Stimulated activated CD4-positive, alpha-beta T cell treated with anti-CD3 and anti-CD28 coated beads, Interleukin-2, amount 100 ng/mL, for 48 hours (primary cell): ENCODE data around the gene PIGS.

Experiments
- DNase-seq, 2 donors: peaks; one replicate each; pipeline ENCODE4 v3.0.0-alpha.2; 2020

Gene PIGS

DNA sequence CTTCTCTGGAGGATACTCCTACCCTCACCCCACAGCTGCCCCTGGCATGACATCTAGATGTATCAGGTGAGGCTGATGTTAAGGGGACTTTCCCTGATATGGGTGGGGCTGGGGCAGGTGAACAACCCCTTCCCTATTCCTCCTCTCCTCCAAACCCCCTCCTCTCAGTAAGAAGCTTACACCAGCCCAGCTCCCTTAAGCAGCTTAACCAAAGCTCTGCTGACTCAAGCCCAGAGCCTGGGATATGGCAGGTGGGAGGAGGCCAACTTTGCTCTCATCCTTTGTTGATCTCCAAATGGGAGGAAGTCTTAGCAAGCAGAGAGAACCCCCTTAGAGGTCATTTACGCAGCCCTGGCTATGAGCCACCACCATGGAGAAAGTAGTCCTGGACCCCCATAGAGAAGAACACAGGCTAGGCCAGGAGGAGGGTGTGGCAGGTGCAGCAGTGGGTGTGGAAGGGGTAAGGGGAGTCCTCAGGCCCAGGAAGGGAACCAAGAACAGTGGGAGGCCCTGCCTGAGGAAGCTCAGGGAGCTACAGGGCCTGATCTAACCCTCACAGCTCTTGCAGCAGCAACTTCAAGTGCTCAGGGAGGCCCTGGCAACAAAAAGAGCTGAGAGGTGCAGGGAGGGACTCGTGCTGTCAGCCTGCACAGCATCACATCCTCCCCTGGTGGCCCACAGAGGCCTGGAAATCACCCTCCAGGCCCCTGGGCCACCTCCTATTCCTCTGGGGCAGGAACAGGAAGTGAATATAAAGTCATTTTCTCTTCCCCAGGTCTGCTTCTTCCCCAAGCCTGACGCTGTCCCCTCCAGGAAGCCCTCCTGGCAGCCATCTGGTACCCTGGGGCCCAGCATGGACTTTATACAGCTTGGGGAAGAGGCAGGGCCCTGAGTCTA is 21.8 kb downstream of the PIGS start:
- DNase-seq = peak in 1 of 2 donors; percentile 32

DNA sequence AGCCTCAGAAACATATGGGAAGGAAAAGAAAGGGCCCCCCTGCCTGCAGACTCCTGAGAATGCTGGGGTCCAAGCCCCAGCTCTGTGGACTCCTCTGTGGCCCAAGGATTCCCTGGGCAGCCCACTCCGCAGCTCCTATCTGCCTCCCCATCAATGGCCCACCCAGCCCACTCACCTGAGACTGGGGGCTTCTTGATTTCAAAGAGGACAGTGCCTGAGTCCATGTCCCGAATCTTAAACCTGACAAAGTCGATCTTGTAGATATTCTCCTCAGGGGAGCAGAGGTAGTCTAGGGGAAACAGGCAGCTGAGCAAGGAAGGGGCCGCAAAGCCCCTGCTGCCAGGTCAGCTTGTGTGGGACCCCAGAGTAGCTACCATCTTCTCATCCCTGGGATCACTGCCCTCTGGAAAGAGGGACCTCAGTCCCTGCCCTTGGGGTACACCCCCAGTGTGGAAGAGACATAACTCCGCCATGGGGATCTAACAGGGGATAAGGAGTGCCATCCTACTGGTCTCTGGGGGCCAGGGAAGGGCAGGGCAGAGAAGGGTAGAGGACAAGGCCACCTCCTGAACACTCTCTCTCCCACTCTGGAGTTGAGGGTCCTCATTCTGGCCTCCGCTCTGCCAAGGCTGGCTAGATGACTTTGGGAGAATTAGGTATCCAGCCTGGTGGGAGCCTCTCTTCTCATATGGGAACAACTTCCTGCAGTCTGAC is 22.8 kb downstream of the PIGS start:
- no peak for DNase-seq

DNA sequence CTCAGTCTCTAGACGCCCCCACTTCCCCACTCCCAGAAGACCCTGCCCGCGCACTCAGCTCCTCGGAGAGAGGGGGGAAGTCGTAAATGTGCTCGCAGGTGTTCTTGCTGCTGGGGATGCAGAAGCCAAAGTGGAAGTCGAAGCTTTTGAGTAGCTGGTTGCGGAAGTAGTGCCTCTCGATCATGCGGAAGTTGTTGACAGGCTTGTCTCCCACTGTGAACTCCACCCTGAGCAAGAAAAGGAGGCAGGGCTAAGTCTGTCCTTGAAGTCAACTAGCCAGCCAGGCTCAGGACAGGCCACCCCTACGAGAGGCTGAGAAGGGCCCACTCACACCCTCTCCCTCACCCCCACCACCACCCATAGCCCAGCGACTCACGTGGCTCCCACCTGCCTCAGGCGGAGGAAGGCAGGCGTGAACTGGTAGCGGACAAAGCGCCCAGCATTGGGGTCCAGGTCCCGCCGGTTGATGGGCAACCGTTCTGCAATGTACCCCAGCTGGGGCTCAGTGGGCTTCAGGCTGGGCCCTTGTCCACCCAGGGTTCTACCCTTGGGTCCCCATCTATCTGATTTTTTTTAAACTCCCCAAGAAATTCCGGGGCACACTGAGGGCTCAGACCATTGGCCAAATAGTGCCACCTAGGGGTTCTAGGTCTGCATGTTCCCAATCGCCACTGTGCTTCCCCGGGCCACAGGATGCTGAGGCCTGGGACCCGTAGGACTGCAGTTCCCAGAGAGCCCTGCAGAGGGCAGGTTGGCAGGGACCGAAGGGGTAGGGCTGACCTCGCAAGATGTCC is 23.5 kb downstream of the PIGS start:
- peak; percentile 76 to 81 for DNase-seq

DNA sequence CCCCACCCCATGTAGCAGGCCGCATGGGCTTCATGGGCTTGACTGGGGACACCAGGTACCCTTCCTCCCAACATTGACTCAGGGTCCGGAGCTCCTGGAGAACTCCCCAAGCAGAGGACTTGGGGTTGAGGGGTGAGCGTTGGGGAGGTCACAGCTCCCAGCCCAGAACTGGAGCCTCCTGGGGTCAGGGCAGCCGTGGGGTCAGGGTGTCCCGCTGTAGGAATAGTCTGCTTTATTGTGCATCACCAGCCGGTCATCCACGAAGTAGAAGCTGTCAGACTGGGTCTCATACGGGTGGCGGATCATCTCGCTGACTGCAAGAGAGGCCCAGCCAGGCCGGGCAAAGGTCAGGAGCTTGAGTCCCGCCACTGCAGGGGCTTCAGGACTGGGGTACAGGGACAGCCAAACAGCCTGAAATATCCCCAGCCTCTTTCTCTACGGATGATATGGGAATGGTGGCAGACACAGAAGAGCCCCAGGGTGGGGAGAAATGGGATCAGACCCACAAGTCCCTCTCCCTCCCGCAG is 24.2 kb downstream of the PIGS start:
- no peak for DNase-seq

DNA sequence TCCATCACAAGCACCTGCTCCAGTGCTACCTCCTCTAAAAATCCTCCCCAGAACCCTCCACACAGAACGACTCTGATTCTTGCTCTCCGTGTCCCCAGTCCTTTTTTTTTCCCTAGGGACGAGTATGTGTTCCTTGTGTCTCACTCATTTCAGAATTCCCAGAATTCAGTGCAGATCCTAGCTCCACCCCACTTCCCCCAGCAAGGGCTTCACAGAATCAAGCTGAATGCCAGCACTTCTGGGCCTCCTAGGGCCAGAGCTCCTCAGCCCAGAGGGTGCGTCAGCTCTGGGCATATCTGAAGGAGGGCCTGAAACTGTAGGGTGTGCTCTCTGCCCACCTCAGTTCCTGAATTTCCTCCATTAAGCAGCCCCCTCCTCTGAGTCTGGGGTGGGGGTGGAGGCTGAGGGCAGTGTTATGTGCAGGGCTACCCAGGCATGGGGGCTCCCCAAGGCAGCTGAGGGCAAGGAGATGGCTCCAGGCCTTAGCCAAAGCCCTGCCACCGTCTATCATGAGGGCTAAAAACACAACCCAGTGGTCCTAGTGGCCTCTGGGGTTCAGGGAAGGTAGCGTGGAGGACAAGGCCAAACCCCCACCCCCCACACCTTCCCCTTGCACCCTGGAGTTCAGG is 25.4 kb downstream of the PIGS start:
- no peak for DNase-seq

DNA sequence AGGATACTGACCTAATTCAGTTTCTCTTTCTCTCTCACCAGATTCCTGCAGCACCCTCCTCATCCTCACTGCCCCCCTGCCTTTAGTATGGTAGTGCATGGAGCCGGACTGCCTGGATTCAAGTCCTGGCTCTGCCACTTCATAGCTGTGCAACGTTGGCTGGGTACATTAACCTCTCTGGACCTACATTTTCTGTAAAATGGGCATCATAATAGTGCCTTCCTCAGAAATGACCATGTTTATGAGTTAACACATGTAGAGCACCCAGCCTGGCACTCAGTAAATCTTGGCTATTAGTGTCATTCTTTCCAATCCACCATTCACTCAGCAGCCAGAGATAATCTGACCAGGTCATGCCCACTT is 26.2 kb downstream of the PIGS start:
- no peak for DNase-seq

DNA sequence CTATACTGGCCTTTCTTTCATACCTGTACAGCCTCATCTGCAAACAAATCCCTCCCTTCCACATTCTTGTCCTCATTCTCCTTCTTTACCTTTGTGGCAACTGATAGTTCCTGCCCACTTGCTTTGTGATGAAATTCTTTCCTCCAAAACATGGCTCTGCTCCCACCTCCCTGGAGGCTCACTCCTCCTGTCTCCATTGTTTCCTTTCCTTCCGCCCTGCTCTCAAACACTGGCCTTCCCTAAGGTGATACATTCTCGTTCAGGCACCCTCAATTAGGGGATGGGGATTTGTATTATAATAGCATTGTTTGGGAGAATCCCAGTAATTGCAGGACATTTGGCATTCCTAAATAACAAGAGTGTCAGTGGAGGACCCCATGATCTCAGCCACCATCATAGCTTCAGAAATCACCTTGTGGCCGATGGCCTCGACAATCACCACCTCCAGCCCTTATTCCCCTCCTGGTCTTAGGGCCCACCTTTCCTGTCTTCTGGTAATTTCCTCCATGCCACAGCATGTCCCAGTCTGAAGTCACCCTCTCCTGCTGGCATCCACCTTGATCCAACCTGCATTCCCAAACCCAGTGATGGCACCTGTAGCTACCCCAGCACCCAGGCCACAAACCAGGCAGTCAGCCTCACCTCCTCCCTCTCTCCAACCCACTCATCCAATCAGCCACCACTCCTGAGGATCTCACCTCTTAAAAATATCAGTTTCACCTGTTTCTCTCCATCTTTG is 26.8 kb downstream of the PIGS start:
- DNase-seq = no peak

DNA sequence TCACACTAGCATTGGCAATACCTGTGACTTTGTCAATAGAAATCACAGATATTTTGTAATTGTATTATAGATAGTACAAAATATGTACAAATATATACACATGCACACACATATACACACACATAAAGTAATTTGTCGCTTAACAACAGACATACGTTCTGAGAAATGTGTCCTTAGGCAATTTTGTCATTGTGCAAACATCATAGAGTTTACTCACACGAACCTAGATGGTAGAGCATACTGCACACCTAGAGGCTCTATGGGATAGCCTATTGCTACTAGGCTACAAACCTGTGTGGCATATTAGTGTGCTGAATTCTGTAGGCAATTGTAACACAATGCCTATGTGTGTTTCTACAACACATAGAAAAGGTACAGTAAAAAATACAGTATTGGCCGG is 29.9 kb downstream of the PIGS start:
- DNase-seq = no peak

DNA sequence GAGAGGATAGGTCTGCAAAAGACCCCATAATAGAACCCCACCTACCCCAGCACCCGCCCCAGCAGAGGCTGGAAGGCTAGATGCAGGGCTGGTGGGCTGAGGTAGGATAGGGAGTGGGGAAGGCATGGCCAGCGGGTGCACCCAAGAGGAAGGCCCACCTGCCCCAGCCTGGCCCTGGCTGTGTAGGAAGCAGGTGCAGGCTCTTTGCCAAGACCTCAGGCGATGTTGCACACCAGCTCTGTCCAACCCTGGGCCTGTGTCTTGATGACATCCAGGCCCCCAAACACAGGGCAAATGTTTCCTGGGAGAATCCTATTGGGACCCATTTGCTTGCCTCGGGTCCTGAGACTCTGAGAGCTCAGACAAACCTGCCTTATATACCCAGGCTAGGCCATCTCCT is 31.1 kb downstream of the PIGS start:
- no peak for DNase-seq

DNA sequence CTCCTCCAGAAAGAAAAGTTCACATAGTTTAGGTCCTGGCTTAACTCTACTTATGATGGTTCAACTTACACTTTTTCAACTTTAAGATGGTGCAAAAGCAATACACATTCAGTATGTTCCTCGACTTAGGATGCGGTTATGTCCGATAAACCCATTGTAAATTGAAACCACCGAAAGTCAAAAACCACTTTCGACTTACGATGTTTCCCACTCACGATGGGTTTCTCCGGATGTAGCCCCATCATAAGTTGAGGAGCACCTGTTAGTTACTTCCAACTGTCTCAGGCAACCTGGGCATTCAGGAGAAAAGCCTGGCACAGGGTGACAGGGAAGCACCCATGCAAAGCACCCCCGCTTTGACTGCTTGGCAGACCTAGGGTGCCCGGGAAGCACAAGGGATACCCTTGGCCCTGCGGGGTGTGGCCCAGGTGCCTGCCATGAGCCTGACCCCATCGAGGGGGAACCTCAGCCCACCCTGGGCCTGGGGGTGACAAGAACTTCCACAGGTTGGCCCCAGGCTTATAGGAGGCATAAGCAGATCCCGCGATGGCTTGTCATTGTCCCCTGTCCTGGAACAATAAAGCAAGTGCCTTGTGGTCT is 32.9 kb downstream of the PIGS start:
- DNase-seq = no peak

DNA sequence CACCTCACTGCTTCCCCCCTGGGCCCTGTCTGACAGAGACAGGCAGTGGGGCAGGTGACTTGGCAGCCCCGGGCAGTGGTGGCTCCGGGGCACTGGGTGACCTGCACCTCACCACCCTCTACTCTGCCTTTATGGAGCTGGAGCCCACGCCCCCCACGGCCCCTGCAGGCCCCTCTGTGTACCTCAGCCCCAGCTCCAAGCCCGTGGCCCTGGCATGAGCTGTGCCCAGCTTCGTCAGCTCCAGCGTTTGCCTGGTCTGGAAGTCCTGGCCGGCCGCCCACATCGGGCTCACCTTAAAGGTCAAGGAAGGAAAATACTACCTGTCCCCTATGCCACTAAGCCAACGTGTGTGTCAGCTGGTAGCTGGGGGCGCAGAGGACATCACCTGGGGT is 34.1 kb downstream of the PIGS start:
- DNase-seq = no peak

DNA sequence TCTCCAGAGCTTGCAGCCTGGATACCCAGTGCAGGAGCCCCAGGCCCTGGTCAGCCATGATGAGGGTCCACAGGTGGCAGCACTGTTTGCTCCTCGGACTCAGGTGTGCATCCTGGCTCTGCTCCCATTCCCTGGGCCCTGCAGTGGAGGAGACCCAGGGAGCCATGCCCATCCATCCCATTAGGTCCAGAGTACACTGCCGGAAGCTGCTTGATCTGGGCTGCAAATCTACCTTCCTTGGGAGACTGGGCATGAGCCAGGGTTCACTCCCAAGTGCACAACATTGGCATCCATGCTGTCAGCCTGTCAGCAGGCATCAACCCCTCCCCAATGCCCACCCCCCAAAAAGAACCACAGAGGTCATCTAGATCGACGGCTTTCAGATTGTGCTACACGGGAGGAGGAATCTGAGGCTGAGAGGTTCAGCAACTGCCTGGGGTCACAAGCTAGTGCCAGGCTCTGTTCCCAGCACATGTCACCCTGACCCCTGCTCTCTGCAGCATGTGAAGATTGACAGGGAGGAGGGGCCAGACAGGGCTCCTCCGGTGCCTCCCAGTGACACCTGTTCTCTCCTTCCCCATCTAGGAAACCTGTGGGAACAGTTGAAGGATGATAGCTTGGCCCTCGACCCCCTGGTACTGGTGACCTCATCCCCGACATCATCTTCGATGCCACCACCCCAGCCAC is 34.6 kb downstream of the PIGS start:
- no peak for DNase-seq

DNA sequence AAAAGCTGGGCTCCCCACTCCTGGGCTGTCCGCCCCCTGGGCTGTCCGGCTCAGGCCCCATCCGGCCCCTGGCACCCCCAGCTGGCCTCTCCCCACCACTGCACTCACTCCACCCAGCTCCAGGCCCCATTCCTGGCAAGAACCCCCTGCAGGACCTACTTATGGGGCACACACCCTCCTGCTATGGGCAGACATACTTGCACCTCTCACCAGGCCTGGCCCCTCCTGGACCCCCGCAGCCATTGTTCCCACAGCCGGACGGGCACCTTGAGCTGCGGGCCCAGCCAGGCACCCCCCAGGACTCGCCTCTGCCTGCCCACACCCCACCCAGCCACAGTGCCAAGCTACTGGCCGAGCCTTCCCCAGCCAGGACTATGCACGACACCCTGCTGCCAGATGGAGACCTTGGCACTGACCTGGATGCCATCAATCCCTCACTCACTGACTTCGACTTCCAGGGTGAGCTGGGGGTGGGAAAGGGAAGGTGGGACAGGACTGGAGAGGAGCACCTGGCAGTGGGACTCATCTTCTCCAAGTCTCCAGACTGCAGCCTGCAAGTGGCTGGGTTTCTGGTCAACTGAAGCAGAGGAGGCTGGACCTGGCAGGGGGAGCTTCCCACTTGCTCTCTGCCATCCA is 36.5 kb downstream of the PIGS start:
- DNase-seq = no peak

DNA sequence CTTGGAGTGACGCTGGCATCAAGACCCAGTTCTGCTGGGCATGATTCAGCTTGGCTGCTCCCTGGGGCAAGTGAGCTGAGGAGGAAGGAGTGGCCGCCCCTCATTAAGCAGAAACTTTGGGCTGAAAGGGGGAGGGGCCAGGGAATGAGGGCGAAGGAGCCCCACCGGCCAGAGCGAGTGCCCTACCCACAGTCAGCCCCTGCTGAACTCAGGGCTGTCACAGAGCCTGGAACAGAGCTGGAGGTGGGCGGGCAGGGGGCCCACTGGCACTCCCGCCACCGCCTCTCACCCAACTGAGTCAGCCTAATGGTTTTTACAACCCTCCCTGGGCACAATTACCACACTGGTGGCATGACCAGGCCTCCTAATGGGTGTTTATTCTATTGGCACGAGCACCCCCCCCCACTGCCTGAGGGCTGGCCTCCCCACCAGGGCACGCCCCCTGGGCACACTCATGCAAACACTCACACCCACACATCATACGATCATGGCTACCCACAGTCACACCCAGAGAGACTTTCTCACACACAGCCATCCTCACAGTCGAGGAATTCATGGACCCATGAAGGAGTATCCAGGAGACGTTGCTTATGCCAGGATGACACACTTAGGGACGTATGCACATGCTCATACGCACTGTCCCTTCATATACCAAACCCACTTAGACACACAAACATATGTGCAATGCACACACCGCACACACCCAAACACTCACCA is 38.1 kb downstream of the PIGS start:
- DNase-seq = no peak

DNA sequence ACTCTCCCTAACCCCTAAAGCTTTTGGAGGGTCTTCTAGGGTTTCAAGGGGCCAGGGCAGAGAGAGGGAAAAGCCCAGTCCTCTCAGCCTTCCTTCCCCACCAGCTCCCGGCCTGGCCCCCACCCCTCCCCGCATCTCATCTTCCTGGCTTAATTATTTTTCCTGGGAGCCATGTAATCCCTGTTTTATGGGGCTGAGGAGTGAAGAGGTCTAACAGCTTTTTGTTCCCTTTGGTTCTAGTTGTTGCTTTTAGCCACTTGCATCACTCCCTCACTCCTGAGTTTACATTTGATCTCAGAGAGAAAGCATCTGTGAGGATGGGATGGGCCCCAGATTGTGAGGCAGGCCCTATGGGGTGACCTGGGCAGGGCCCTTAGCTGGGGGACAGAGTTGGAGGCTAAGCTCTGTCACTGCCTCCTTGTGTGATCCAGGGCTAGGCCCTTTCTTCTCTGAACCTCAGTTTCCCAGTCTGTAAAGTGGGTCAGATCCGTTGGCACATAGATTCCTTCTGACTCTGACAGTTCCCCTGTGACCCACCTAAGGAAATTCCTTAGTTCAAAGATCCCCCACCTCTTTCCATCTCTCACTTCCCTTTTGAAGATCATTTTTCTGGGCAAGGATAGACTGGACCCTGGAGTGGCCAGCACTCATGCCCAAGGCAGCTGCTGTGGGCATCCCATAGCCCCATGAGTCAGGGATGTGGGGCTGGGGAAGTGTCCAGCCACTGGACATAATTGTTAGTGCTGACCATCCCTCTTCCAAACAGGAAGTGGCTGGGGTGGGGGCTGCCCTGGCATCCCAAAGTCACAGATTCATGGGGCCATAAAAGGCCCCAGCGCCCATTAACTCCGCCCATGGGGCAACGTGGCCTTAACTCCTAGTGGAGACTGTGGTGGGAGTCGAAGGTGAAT is 39.0 kb downstream of the PIGS start:
- DNase-seq = no peak

DNA sequence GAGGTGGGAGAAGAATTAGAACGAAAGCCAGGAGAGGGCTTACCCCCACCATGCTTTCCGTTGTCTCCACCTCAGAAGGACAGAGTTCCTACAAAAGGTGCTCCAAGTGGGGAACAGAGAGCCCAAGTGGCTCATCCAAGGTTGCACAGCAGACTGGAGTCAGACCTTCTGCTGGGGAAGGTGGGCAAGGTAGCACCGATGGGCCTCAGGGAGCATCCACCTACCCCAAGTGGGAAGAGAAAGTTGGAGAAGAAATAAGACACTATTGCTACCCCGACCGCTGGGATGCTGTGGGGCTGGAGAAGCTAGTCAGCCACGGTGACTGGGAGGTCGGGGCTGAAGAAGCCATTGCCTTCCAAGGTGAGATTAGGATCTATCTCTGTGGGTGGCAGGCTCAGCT is 40.4 kb downstream of the PIGS start:
- DNase-seq = no peak

DNA sequence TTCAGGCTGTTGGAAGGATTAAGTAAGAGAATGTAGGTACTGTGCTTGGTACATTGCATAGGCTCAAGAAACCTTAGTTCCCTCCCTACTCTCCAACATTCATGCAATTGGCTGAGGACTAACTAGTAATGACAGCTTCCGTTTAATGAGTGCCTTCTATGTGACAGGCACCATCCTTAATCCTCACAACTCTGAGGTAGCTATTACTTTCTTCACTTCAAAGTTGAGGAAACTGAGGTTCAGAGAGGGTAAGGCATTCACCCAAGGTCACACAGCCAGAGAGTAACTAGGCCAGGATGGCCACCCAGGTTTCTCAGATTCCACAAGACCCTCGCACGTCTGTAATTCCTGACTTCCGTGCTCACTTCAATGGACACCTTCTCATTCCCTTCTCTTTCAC is 41.1 kb downstream of the PIGS start:
- DNase-seq = no peak

DNA sequence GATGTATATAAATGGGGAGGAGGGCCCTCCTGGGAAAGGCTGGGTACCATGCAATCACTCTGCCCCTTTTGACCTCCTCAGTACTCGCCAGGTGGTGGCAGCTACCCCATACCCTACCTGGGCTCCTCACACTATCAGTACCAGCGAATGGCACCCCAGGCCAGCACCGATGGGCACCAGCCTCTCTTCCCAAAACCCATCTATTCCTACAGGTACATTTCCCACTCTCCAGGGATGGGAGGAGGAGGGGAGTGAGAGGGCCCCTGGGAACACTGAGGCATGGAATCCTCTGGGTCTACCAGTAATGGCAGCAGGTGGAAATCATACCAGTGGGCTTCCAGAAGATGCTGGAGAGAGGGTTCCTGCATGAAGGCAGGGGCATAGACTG is 42.3 kb downstream of the PIGS start:
- DNase-seq = no peak
